Prostate gland (tissue), 2 donors: ENCODE data around the gene ZNF836.

Experiments
- POLR2A ChIP-seq: fragments of 450-650 bp; IDR thresholded peaks from one replicate; pipeline ENCODE4 v1.6.1; 2016; ENCODE audit warnings: antibody characterized with exemption, mild to moderate bottlenecking
- POLR2AphosphoS5 ChIP-seq: sonication (generic); formaldehyde crosslinking; IDR thresholded peaks from one replicate; pipeline ENCODE4 v1.6.1; 2017; ENCODE audit warnings: antibody characterized with exemption
- TF ChIP-seq, protein P1 (sequence below), 4 experiments: fragments of 200-600 bp in 2 of 4; fragments of 450-650 bp in 2 of 4; sonication (generic) in 2 of 4; IDR thresholded peaks; 1 replicate in 3 of 4; 2 replicates in 1 of 4; pipeline ENCODE4 v1.5.1; 2016 to 2019; ENCODE audit warnings: antibody characterized with exemption in 4 of 4, mild to moderate bottlenecking in 2 of 4, moderate library complexity in 2 of 4

DNA sequence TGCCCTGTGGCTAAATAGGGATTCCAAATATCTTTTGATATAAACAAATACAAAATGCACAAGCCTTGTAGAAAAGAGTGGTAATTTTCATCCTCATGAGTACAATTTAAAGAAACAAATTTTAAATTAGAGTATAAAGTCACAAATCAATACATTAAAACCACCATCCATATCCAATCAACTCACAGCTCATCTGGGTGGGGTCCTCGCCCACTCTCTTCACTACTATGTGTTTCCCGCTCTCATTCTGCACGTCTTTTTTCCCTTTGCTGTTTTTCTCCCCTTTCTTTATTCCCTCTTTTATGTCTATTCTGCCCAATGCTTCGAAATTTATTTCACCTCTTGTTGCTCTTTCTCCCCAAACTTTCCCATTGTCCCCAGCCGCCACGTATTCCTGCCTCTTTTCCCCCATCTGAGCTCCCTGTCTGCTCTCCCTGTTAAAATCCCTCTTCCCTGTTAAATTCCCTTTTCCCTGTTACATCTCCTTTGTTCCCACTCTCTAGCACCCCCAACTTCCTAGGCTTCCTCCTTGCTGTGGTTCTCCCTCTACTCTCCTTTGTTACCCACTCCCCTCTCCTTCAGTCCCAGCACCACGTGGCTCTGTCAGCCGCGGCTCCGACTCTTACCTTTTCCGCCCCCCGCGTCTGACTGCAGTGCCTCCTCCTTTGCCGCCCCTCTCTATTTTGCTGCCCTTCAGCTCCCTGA lies 33.0 kb downstream of the ZNF836 start:
- no peak for TF ChIP-seq POLR2A
- no peak for TF ChIP-seq POLR2AphosphoS5
- TF ChIP-seq, protein P1, sequence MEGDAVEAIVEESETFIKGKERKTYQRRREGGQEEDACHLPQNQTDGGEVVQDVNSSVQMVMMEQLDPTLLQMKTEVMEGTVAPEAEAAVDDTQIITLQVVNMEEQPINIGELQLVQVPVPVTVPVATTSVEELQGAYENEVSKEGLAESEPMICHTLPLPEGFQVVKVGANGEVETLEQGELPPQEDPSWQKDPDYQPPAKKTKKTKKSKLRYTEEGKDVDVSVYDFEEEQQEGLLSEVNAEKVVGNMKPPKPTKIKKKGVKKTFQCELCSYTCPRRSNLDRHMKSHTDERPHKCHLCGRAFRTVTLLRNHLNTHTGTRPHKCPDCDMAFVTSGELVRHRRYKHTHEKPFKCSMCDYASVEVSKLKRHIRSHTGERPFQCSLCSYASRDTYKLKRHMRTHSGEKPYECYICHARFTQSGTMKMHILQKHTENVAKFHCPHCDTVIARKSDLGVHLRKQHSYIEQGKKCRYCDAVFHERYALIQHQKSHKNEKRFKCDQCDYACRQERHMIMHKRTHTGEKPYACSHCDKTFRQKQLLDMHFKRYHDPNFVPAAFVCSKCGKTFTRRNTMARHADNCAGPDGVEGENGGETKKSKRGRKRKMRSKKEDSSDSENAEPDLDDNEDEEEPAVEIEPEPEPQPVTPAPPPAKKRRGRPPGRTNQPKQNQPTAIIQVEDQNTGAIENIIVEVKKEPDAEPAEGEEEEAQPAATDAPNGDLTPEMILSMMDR (IDR thresholded peaks at IDR 0.05), result no peak
